HepG2 (cell line): ENCODE measurements around the gene KCNQ5.

Source experiments
- DNMT1 ChIP-seq: sonication (generic); formaldehyde crosslinking; IDR thresholded peaks from 2 replicates; pipeline ENCODE4 v1.5.1; 2020; ENCODE audit warnings: mild to moderate bottlenecking, missing genetic modification reagents
- NR2F6 ChIP-seq, 2 experiments: IDR thresholded peaks; 2 replicates each; pipeline ENCODE4 v1.6.1; 2016; ENCODE audit warnings: antibody characterized with exemption in 1 of 2, mild to moderate bottlenecking in 1 of 2
- ZNF775 ChIP-seq: sonication (generic); formaldehyde crosslinking; IDR thresholded peaks from 2 replicates; pipeline ENCODE4 v1.4.0; 2020; ENCODE audit warnings: missing genetic modification reagents, mild to moderate bottlenecking, moderate library complexity, borderline replicate concordance
- TF ChIP-seq, protein P1 (sequence below): IDR thresholded peaks from 2 replicates; pipeline ENCODE4 v1.6.1; 2012; ENCODE audit warnings: low read depth, low read length, improper control_type of control experiment

DNA sequence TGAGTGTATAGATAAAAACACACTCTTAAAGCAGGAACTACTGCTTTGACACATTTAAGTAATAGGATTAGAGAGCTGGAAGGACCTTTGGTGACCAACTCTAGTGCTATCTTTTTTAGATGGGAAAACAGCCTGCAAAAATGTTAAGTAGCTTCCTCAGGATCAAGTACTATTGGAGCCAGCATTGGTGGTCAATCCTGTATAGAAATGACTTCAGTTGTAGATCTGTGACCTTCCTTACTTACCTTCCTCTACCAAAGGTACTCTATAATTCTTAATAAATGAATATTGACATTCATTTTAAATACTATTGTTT lies 18.7 kb downstream of the KCNQ5 start:
- TF ChIP-seq, protein P1, sequence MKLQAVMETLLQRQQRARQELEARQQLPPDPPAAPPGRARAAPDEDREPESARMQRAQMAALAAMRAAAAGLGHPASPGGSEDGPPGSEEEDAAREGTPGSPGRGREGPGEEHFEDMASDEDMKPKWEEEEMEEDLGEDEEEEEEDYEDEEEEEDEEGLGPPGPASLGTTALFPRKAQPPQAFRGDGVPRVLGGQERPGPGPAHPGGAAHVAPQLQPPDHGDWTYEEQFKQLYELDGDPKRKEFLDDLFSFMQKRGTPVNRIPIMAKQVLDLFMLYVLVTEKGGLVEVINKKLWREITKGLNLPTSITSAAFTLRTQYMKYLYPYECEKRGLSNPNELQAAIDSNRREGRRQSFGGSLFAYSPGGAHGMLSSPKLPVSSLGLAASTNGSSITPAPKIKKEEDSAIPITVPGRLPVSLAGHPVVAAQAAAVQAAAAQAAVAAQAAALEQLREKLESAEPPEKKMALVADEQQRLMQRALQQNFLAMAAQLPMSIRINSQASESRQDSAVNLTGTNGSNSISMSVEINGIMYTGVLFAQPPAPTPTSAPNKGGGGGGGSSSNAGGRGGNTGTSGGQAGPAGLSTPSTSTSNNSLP: no peak
- TF ChIP-seq NR2F6 (IDR thresholded peaks at IDR 0.05) (no peak), NR2F6 (CRISPR knock-in tag; IDR thresholded peaks at IDR 0.05) (no peak), DNMT1 (no peak), ZNF775 (no peak)
